Psoas muscle (tissue), 8 donors: ENCODE results near the gene BNC2. TPM values are rescaled to one million over a fixed set of nuclear protein-coding genes. Genes with fewer than 3 reads are reported as not detected.

Experiments
- ATAC-seq, 4 donors: fragments of 200-7000 bp; cut with Tn5 transposase; one replicate each; pipeline ENCODE4 v1.9.1; 2020; ENCODE audit warnings: moderate library complexity in 3 of 4, mild to moderate bottlenecking in 2 of 4
- DNase-seq, 2 donors: peaks; one replicate each; pipeline ENCODE4 v3.0.0-alpha.2; 2020
- H3K27ac ChIP-seq: fragments of 200-600 bp; one replicate; pipeline ENCODE4 v1.8.0; 2022
- H3K27me3 ChIP-seq, 3 donors: fragments of 200-600 bp in 1 of 3; one replicate each; pipeline versions ENCODE4 v1.6.1 to v1.8.0; 2013 to 2022; ENCODE audit warnings: low read length in 2 of 3, mild to moderate bottlenecking in 2 of 3, moderate library complexity in 1 of 3; ENCODE audit not compliant: insufficient read depth in 3 of 3
- H3K36me3 ChIP-seq, 2 donors: fragments of 200-600 bp in 1 of 2; one replicate each; pipeline versions ENCODE4 v1.6.1 to v1.8.0; 2013 to 2022; ENCODE audit warnings: low read depth in 1 of 2, mild to moderate bottlenecking in 1 of 2, moderate library complexity in 1 of 2; ENCODE audit not compliant: insufficient read depth in 1 of 2
- H3K4me1 ChIP-seq: fragments of 200-600 bp; one replicate; pipeline ENCODE4 v1.8.0; 2022
- H3K4me3 ChIP-seq: fragments of 200-600 bp; one replicate; pipeline ENCODE4 v1.8.0; 2022; ENCODE audit warnings: mild to moderate bottlenecking
- H3K9me3 ChIP-seq: fragments of 200-600 bp; one replicate; pipeline ENCODE4 v1.8.0; 2022
- WGBS, 3 donors: extraction: QIAGEN DNeasy Blood & Tissue Kit; methylation state at CpG; one replicate each; pipeline versions ENCODE4 v1.1.6 to v1.1.7; 2013; 5-methylcytosine and 5-hydroxymethylcytosine counted together
- intact Hi-C, 2 donors: fragments of 100-400 bp; cut with DNase I; formaldehyde crosslinking; loops; one replicate each; pipeline versions ENCODE4 v1.11.0 to v1.14.2; 2022
- polyA plus RNA-seq, 3 donors: library from polyadenylated mRNA; stranded (reverse); fragments of 200-250 nt; gene quantifications; one replicate each; pipeline ENCODE4 v1.2.3, GENCODE V29; 2013
- total RNA-seq, 4 donors: library from RNA; stranded (reverse); fragmentation: NEBNext Ultra II Directional in 2 of 4; extraction: Animal tissue kit (Norgen Biotek cat#: 25700) in 2 of 4; gene quantifications; one replicate each; pipeline versions ENCODE4 v1.2.1 to v1.2.4, GENCODE V29; 2021 to 2023
- TF ChIP-seq, protein P1 (sequence below): fragments of 200-600 bp; IDR thresholded peaks from one replicate; pipeline ENCODE4 v1.8.0; 2022; ENCODE audit warnings: antibody characterized with exemption
- donor health status: healthy with polysubstance abuse.
- donor health status: DM: no; HTN: no; CAD: no; lungs with moderate emphysema.
- donor health status: Bipolar disorder and iron deficiency.
- donor health status: healthy.
- donor health status: DM: yes; HTN: yes; CAD: no.
- donor health status: DM: no; HTN: no; CAD: no.
- donor health status: DM: no; HTN: no; CAD: no.
- donor health status: DM: yes; HTN: yes; CAD: no.

Gene BNC2
- total and polyA plus RNA-seq, 7 donors: 1.3 to 168 (median 44.1) TPM

DNA sequence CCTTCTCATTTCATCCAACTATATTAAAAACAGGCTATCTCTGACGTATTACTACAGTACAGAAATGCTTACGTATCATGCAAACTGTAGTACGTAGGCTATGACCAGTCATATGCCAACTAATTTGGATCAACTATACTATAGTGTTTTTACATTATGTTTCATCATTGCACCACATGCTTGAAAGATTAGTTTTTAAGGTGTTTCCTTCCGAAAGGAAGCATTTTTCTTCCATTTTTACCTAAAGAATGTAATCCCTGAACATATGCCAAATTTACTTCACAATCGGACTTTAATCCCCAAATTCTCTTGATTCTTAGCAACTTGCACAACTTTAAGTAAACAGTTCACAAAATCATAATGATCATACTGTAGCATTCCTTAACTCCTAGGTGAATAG lies 153.9 kb downstream of the BNC2 start:
- no peaks in the 10 kb centered on the region for H3K9me3 ChIP-seq
- intact Hi-C loops: no loop called here
- no peak overlapping the region for H3K4me3 ChIP-seq
- no peaks in the 10 kb centered on the region for H3K27me3 ChIP-seq
- TF ChIP-seq, protein P1, sequence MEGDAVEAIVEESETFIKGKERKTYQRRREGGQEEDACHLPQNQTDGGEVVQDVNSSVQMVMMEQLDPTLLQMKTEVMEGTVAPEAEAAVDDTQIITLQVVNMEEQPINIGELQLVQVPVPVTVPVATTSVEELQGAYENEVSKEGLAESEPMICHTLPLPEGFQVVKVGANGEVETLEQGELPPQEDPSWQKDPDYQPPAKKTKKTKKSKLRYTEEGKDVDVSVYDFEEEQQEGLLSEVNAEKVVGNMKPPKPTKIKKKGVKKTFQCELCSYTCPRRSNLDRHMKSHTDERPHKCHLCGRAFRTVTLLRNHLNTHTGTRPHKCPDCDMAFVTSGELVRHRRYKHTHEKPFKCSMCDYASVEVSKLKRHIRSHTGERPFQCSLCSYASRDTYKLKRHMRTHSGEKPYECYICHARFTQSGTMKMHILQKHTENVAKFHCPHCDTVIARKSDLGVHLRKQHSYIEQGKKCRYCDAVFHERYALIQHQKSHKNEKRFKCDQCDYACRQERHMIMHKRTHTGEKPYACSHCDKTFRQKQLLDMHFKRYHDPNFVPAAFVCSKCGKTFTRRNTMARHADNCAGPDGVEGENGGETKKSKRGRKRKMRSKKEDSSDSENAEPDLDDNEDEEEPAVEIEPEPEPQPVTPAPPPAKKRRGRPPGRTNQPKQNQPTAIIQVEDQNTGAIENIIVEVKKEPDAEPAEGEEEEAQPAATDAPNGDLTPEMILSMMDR: no peak
- WGBS, 3 donors: 93 to 97% (median 95%) methylated on average over 5 of the region's 5 CpGs
- H3K36me3 ChIP-seq: no peaks in the 10 kb centered on the region
- ATAC-seq (no peak), DNase-seq (no peak)
- no peak overlapping the region for H3K27ac ChIP-seq
- peaks cover 19% of the 10 kb centered on the region for H3K4me1 ChIP-seq

DNA sequence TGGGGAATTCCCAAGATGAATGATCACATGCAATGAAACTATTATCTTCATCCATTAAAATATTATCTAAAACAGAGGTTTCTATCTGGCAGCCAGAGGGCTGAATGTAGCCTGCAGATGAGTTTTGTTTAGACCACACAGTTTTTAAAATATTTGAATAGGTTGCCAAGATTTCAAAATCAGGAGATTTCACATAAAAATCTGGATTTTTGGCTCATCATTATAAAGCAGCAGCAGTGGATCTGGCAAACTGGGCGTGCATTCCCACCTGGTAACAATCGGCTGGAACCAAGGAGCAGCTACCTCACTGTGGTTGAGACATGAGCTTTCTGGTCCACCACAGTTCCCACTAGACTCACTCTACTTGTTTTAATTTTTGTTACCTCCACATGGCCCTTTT lies 155.1 kb downstream of the BNC2 start:
- Histone ChIP-seq H3K27ac (no peak overlapping the region), H3K9me3 (no peaks in the 10 kb centered on the region), H3K4me1 (peaks cover 18% of the 10 kb centered on the region), H3K4me3 (no peak overlapping the region), H3K27me3 (no peaks in the 10 kb centered on the region), H3K36me3 (no peaks in the 10 kb centered on the region)
- TF ChIP-seq, protein P1: no peak
- ATAC-seq (no peak), DNase-seq (no peak)
- intact Hi-C loops: no loop called here
- 34 to 60% (median 56%) methylated on average over 2 of the region's 2 CpGs for WGBS, 3 donors

DNA sequence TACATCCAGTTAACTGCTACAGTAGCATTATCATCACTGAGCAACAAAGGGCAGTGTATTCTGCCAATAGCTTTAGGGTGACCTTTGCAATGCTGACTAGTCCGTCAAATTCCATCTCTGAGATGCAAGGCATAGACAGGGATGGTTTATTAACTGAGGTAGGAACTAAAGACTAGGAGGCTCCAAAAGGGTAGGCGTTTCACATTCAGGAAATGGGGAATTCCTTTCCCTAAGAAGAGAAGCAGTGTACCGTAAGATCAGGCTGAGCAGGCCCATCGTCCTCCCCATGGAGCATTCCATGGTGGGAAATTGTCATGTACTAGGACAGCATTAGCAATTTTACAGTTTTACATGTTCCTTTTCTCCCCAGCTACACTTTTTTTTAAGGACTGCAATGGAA lies 157.7 kb downstream of the BNC2 start:
- Histone ChIP-seq H3K27ac (no peak overlapping the region), H3K4me3 (no peak overlapping the region), H3K9me3 (no peaks in the 10 kb centered on the region), H3K36me3 (no peaks in the 10 kb centered on the region), H3K27me3 (no peaks in the 10 kb centered on the region), H3K4me1 (peaks cover 14% of the 10 kb centered on the region)
- intact Hi-C loops: no loop called here
- no peak for ATAC-seq
- 79 to 88% (median 88%) methylated on average over 4 of the region's 4 CpGs for WGBS, 3 donors
- no peak for DNase-seq
- TF ChIP-seq, protein P1: no peak

DNA sequence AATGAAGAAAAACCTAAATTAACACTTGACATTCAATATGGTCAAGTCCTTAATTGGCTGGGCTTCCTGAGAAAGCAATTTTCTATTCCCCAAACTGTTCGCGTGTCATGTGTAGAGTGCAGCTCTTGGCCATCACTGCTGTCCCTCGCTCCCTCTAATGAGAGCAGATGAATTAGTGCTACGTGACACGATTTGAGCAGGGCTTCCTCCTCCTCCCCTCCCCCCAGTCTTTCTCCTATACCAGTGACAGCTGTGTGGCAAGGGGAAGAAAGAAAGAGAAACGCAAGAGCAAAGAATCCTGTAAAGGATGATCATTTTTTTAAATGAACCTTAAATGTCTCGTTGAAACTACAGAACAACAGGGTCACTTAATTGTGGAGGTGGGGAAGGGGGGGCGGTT lies 159.6 kb downstream of the BNC2 start:
- no peak for DNase-seq
- TF ChIP-seq, protein P1: no peak
- peak overlapping the region; percentile 30 for H3K27ac ChIP-seq
- H3K9me3 ChIP-seq: no peaks in the 10 kb centered on the region
- 18 to 34% (median 25%) methylated on average over 8 of the region's 8 CpGs for WGBS, 3 donors
- no peaks in the 10 kb centered on the region for H3K27me3 ChIP-seq
- intact Hi-C loops: no loop called here
- H3K36me3 ChIP-seq: no peaks in the 10 kb centered on the region
- peaks cover 19% of the 10 kb centered on the region for H3K4me1 ChIP-seq
- H3K4me3 ChIP-seq: peak overlapping the region; percentile 49
- peak in 3 of 4 donors; percentile 42 to 76 (median 76) for ATAC-seq

DNA sequence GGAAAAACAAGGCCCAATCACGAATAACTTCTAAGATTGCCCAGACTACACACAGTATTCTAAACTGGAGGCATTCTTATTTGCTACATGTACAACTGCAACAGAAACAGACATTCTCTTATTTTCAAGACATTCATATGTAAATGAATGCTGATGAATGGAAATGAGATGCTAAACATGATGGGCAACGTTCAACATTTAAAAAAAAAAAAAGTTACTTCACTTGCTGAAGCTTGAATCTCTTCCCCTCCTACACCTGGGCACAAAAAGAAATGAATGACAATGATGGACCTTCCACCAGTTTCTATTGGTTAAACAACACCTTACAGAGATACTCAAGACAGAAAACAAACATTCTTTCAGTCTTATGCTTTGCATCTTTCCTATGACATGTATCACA lies 160.5 kb downstream of the BNC2 start:
- H3K36me3 ChIP-seq: no peaks in the 10 kb centered on the region
- DNase-seq (no peak), ATAC-seq (no peak)
- no peaks in the 10 kb centered on the region for H3K9me3 ChIP-seq
- intact Hi-C loops: no loop called here
- no peak overlapping the region for H3K27ac ChIP-seq
- H3K27me3 ChIP-seq: no peaks in the 10 kb centered on the region
- 82 to 87% (median 85%) methylated on average over 2 of the region's 2 CpGs for WGBS, 3 donors
- H3K4me3 ChIP-seq: no peak overlapping the region
- peaks cover 23% of the 10 kb centered on the region for H3K4me1 ChIP-seq
- TF ChIP-seq, protein P1: no peak
